B cell (primary cell): ENCODE results near the gene MKRN2OS. TPM values are rescaled to one million over a fixed set of nuclear protein-coding genes. Genes with fewer than 3 reads are reported as not detected.

Experiments
- ATAC-seq: fragments of 200-7000 bp; cut with Tn5 transposase; one replicate; pipeline ENCODE4 v1.10.0; 2021; ENCODE audit warnings: low read depth, mild to moderate bottlenecking, moderate number of reproducible peaks, moderate library complexity
- CTCF ChIA-PET: fragments of 350-600 bp; sonication (Branson Sonifier 250); formaldehyde crosslinking; loops from one replicate; lab custom pipeline; 2021; ENCODE audit warnings: antibody characterized with exemption, inconsistent platforms; lab: Charles Lee
- POLR2A ChIA-PET: fragments of 350-600 bp; sonication (Branson Sonifier 250); formaldehyde crosslinking; loops from one replicate; lab custom pipeline; 2021; ENCODE audit warnings: antibody characterized with exemption; lab: Charles Lee
- DNase-seq: peaks from one replicate; pipeline ENCODE4 v3.0.0; 2013
- H2AFZ ChIP-seq: 2 replicates; pipeline ENCODE4 v1.6.1; 2012; ENCODE audit warnings: mild to moderate bottlenecking, low read depth, low read length; ENCODE audit not compliant: insufficient read depth, poor library complexity, severe bottlenecking
- H3K27ac ChIP-seq, 2 donors: 1 replicate in 1 of 2; 2 replicates in 1 of 2; pipeline ENCODE4 v1.5.1; 2012 to 2013; ENCODE audit warnings: low read length in 2 of 2, mild to moderate bottlenecking in 2 of 2, moderate library complexity in 1 of 2
- H3K27me3 ChIP-seq, 4 experiments: fragments of 200-600 bp in 1 of 4; sonication (generic) in 1 of 4; replicated peaks in 1 of 4; 1 replicate in 2 of 4; 2 replicates in 2 of 4; pipeline versions ENCODE4 v1.6.1 to v1.7.0; 2013 to 2016; ENCODE audit warnings: low read length in 3 of 4, mild to moderate bottlenecking in 2 of 4, mixed read lengths in 1 of 4, moderate library complexity in 1 of 4; ENCODE audit not compliant: insufficient read depth in 4 of 4, control insufficient read depth in 3 of 4; ENCODE audit errors: control extremely low read depth in 1 of 4
- H3K36me3 ChIP-seq, 2 experiments: replicated peaks in 1 of 2; 1 replicate in 1 of 2; 2 replicates in 1 of 2; pipeline versions ENCODE4 v1.6.1 to v1.7.1; 2013; ENCODE audit warnings: low read length in 1 of 2; ENCODE audit not compliant: insufficient read depth in 2 of 2, control insufficient read depth in 1 of 2; ENCODE audit errors: control extremely low read depth in 1 of 2, extremely low read depth in 1 of 2
- H3K4me1 ChIP-seq, 2 donors: fragments of 200-600 bp in 1 of 2; sonication (generic) in 1 of 2; 1 replicate in 1 of 2; 2 replicates in 1 of 2; pipeline versions ENCODE4 v1.5.1 to v1.6.1; 2013 to 2017; ENCODE audit warnings: low read length in 2 of 2; ENCODE audit not compliant: control insufficient read depth in 2 of 2, insufficient read depth in 2 of 2
- H3K4me2 ChIP-seq: replicated peaks from 2 replicates; pipeline ENCODE3; 2012; ENCODE audit warnings: mild to moderate bottlenecking, low read depth, low read length; ENCODE audit not compliant: poor library complexity, severe bottlenecking
- H3K4me3 ChIP-seq, 5 experiments: fragments of 200-600 bp in 1 of 5; sonication (generic) in 1 of 5; 1 replicate in 3 of 5; 2 replicates in 2 of 5; pipeline versions ENCODE4 v1.5.1 to v1.7.0; 2011 to 2016; ENCODE audit warnings: low read length in 4 of 5, mild to moderate bottlenecking in 4 of 5, low read depth in 2 of 5, control low read depth in 1 of 5, moderate library complexity in 1 of 5; ENCODE audit not compliant: insufficient read depth in 1 of 5; ENCODE audit errors: control extremely low read depth in 1 of 5, extremely low read depth in 1 of 5
- H3K79me2 ChIP-seq: fragments of 200-600 bp; sonication (generic); one replicate; pipeline ENCODE4 v1.6.0; 2016; ENCODE audit warnings: low read length; ENCODE audit not compliant: control insufficient read depth, insufficient read depth
- H3K9ac ChIP-seq: fragments of 200-600 bp; sonication (generic); 2 replicates; pipeline ENCODE4 v1.6.1; 2017; ENCODE audit warnings: mild to moderate bottlenecking, low read length, moderate library complexity
- H3K9me3 ChIP-seq, 3 donors: one replicate each; pipeline versions ENCODE4 v1.6.1 to v1.7.1; 2013; ENCODE audit warnings: low read length in 2 of 3; ENCODE audit not compliant: control insufficient read depth in 2 of 3, insufficient read depth in 1 of 3; ENCODE audit errors: control extremely low read depth in 1 of 3
- H4K20me1 ChIP-seq: 2 replicates; pipeline ENCODE4 v1.6.0; 2012; ENCODE audit warnings: mild to moderate bottlenecking, low read length; ENCODE audit not compliant: insufficient read depth, control insufficient read depth, poor library complexity, severe bottlenecking
- H3K27ac Mint-ChIP-seq: one replicate; pipeline ENCODE4 v1.8.0; 2021; ENCODE audit warnings: mixed read lengths
- H3K27me3 Mint-ChIP-seq: one replicate; pipeline ENCODE4 v1.8.0; 2021; ENCODE audit warnings: mixed read lengths
- H3K4me1 Mint-ChIP-seq: one replicate; pipeline ENCODE4 v1.8.0; 2021; ENCODE audit warnings: mixed read lengths
- H3K4me3 Mint-ChIP-seq: one replicate; pipeline ENCODE4 v1.8.0; 2021; ENCODE audit warnings: mixed read lengths
- H3K9me3 Mint-ChIP-seq: one replicate; pipeline ENCODE4 v1.8.0; 2022; ENCODE audit warnings: mixed read lengths; ENCODE audit not compliant: insufficient read depth
- EZH2 ChIP-seq: IDR thresholded peaks from 2 replicates; pipeline ENCODE4 v1.6.1; 2012; ENCODE audit warnings: borderline replicate concordance, low read depth, mild to moderate bottlenecking, moderate library complexity, low read length; ENCODE audit not compliant: insufficient read depth, poor library complexity, severe bottlenecking
- WGBS: methylation state at CpG from one replicate; pipeline ENCODE4 v1.1.5; 2013; ENCODE audit warnings: missing lambda C conversion rate; ENCODE audit not compliant: insufficient coverage; 5-methylcytosine and 5-hydroxymethylcytosine counted together
- intact Hi-C: fragments of 100-400 bp; cut with micrococcal nuclease; formaldehyde crosslinking; loops from one replicate; pipeline ENCODE4 v1.10.0; 2022
- polyA plus RNA-seq: library from polyadenylated mRNA; depleted of rRNA; stranded (reverse); fragments of >200 nt; gene quantifications from 2 replicates; pipeline ENCODE4 v1.2.3, GENCODE V29; 2012
- total RNA-seq, 2 donors: library from RNA; stranded (reverse); fragments of 120-200 nt in 1 of 2; gene quantifications; 1 replicate in 1 of 2; 2 replicates in 1 of 2; pipeline versions ENCODE4 v1.2.3 to v1.2.4, GENCODE V29; 2013 to 2022
- TF ChIP-seq, protein P1 (sequence below): fragments of 200-600 bp; IDR thresholded peaks from one replicate; pipeline ENCODE4 v1.8.0; 2022; ENCODE audit warnings: antibody characterized with exemption, mild to moderate bottlenecking

Gene MKRN2OS
- total and polyA plus RNA-seq, 2 donors (not counting 1 experiment from before 2014, with no cell fraction given), result not detected

GRCh38 chr3:12512534-12513118 is 32.7 kb downstream of the MKRN2OS start:
- no peak overlapping the region for H3K9ac ChIP-seq
- Mint-ChIP-seq H3K4me1 (no peaks in the 10 kb centered on the region), H3K4me3 (no peak overlapping the region), H3K27me3 (no peaks in the 10 kb centered on the region), H3K27ac (no peak overlapping the region), H3K9me3 (no peaks in the 10 kb centered on the region)
- H3K4me1 ChIP-seq, result no peaks in the 10 kb centered on the region
- no peaks in the 10 kb centered on the region for H3K9me3 ChIP-seq
- H2AFZ ChIP-seq, result no peak overlapping the region
- no peaks in the 10 kb centered on the region for H3K79me2 ChIP-seq
- no peak overlapping the region for H3K27ac ChIP-seq
- H4K20me1 ChIP-seq, result no peaks in the 10 kb centered on the region
- H3K4me2 ChIP-seq, result no peak overlapping the region
- no peak for DNase-seq
- TF ChIP-seq EZH2, result no peak
- TF ChIP-seq, protein P1, sequence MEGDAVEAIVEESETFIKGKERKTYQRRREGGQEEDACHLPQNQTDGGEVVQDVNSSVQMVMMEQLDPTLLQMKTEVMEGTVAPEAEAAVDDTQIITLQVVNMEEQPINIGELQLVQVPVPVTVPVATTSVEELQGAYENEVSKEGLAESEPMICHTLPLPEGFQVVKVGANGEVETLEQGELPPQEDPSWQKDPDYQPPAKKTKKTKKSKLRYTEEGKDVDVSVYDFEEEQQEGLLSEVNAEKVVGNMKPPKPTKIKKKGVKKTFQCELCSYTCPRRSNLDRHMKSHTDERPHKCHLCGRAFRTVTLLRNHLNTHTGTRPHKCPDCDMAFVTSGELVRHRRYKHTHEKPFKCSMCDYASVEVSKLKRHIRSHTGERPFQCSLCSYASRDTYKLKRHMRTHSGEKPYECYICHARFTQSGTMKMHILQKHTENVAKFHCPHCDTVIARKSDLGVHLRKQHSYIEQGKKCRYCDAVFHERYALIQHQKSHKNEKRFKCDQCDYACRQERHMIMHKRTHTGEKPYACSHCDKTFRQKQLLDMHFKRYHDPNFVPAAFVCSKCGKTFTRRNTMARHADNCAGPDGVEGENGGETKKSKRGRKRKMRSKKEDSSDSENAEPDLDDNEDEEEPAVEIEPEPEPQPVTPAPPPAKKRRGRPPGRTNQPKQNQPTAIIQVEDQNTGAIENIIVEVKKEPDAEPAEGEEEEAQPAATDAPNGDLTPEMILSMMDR, result no peak
- WGBS, result no CpG with 5 or more reads among the region's 4 CpGs
- H3K36me3 ChIP-seq, result peaks cover 0 to 2% of the 10 kb centered on the region in 2 experiments
- intact Hi-C loops, result no loop called here
- CTCF ChIA-PET, result no interaction called here
- H3K27me3 ChIP-seq, result no peaks in the 10 kb centered on the region
- POLR2A ChIA-PET, result no interaction called here
- no peak overlapping the region for H3K4me3 ChIP-seq
- no peak for ATAC-seq

DNA sequence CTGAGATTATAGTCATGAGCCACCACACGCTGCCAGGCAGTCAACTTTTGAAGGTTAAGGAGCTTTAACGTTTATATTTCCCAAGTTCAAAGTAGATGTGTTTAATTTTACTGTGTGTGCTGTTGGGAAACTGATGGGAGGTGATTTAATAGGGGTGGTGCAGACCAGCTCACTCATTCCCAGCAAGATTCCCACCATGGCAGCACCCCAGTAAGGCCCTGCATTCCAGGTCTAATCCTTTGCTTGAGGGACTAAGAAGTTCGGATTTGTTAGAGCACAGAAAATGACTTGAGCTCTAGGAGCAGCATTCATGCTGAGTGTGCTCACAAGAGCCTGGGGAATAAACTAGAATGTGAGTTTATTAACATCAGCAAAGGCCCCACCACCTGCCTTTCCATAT is 35.8 kb downstream of the MKRN2OS start:
- Mint-ChIP-seq H3K27me3 (no peaks in the 10 kb centered on the region), H3K4me3 (no peak overlapping the region), H3K27ac (no peak overlapping the region), H3K4me1 (no peaks in the 10 kb centered on the region), H3K9me3 (no peaks in the 10 kb centered on the region)
- Histone ChIP-seq H4K20me1 (no peaks in the 10 kb centered on the region), H3K79me2 (no peaks in the 10 kb centered on the region), H3K9ac (no peak overlapping the region), H2AFZ (no peak overlapping the region), H3K4me1 (no peaks in the 10 kb centered on the region), H3K4me3 (no peak overlapping the region), H3K36me3 (peaks cover 0 to 7% of the 10 kb centered on the region in 2 experiments), H3K27me3 (no peaks in the 10 kb centered on the region), H3K4me2 (no peak overlapping the region), H3K9me3 (no peaks in the 10 kb centered on the region), H3K27ac (no peak overlapping the region)
- 100% methylated on average over 1 of the region's 3 CpGs for WGBS
- intact Hi-C loops, result no loop called here
- DNase-seq, result no peak
- ATAC-seq, result no peak
- CTCF ChIA-PET, result no interaction called here
- POLR2A ChIA-PET, result no interaction called here
- TF ChIP-seq, protein P1, result no peak
